Measurements from ENCODE around the gene ZNF581. TPM values are rescaled to one million over a fixed set of nuclear protein-coding genes. Genes with fewer than 3 reads are reported as not detected.

Gene ZNF581
- total RNA-seq, 1 experiment from 2014 or later: 65.1 TPM

DNA sequence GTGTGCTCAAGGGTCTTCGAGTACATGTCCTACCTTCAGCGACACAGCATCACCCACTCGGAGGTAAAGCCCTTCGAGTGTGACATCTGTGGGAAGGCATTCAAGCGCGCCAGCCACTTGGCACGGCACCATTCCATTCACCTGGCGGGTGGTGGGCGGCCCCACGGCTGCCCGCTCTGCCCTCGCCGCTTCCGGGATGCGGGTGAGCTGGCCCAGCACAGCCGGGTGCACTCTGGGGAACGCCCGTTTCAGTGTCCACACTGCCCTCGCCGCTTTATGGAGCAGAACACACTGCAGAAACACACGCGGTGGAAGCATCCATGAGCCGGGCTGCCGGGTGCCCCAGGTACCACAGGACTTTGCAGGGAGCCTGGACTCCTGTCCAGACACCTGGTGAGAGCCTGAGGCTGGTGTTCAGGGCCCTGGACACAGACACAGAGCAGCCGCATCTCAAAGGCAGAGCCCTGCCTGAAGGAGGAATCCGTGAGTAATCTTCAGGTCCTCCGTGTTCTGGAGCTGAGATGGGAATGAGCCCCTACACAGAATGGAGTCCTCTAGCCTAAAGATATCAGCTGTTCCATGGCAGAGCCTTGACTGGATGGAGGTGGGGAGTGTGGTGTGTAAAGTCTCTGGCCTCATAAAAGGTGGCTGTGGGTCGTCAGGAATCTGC lies 1.5 kb downstream of the ZNF581 start:
- Histone ChIP-seq H4K8ac (replicated peaks; ENCODE audit: insufficient read length, low read depth, low read length) (no peak overlapping the region), H3K9ac (ENCODE audit: extremely low read depth, insufficient read length, low read length) (no peak overlapping the region), H3K23ac (ENCODE audit: insufficient read length, low read depth, low read length) (no peak overlapping the region), H3K23me2 (ENCODE audit: insufficient read length, low read depth, low read length, poor library complexity, severe bottlenecking) (peaks cover 40% of the 10 kb centered on the region), H3K4me1 (ENCODE audit: insufficient read depth, low read length) (no peaks in the 10 kb centered on the region), H2BK20ac (ENCODE audit: low read depth, low read length, poor library complexity, severe bottlenecking) (no peak overlapping the region), H3K79me2 (ENCODE audit: insufficient read depth, low read length) (peaks cover 7% of the 10 kb centered on the region; the same call in 1 of the 2 replicates), H3K79me1 (ENCODE audit: insufficient read depth, low read depth, low read length, poor library complexity, severe bottlenecking) (peaks cover 3% of the 10 kb centered on the region), H3K18ac (ENCODE audit: insufficient read length, low read depth, low read length) (no peak overlapping the region), H4K91ac (ENCODE audit: insufficient read length, low read depth, low read length) (no peak overlapping the region), H2BK12ac (ENCODE audit: insufficient read length, low read depth, low read length) (no peak overlapping the region), H3K27me3 (ENCODE audit: insufficient read depth, low read length) (no peaks in the 10 kb centered on the region), H2AFZ (ENCODE audit: low read length) (no peak overlapping the region), H4K5ac (ENCODE audit: insufficient read length, low read depth, low read length) (no peak overlapping the region), H3K14ac (ENCODE audit: insufficient read depth, low read length) (no peak overlapping the region), H3K4me2 (ENCODE audit: insufficient read depth, insufficient read length, low read length) (peak overlapping the region; percentile 73), H3K9me3 (ENCODE audit: control insufficient read depth, low read depth, low read length) (no peaks in the 10 kb centered on the region), H2BK120ac (ENCODE audit: low read depth, low read length, poor library complexity, severe bottlenecking) (no peak overlapping the region), H4K20me1 (ENCODE audit: control insufficient read depth, insufficient read depth, insufficient read length) (no peaks in the 10 kb centered on the region), H3K27ac (ENCODE audit: insufficient read length, low read depth, low read length) (no peak overlapping the region), H2AK5ac (ENCODE audit: insufficient read length, low read length) (no peak overlapping the region), H2BK5ac (ENCODE audit: insufficient read length, low read length) (no peak overlapping the region), H3K56ac (ENCODE audit: insufficient read length, low read depth, low read length) (no peak overlapping the region), H3T11ph (ENCODE audit: low read length) (no peak overlapping the region), H3K4ac (ENCODE audit: low read depth, low read length) (no peak overlapping the region), H2BK15ac (ENCODE audit: low read depth, low read length) (no peak overlapping the region)
- H3K27me3 Mint-ChIP-seq (ENCODE audit: low read depth): peaks cover 3% of the 10 kb centered on the region; the same call in 1 of the 2 replicates
- peaks cover 0 to 4% of the 10 kb centered on the region in 2 experiments; a peak in 2 of 5 replicates for H3K9me3 Mint-ChIP-seq
- H3K27ac Mint-ChIP-seq: no peak overlapping the region
- H3K4me1 Mint-ChIP-seq: peaks cover 26 to 40% of the 10 kb centered on the region in 2 experiments
- WGBS (ENCODE audit: extremely low coverage, insufficient read length, low lambda C conversion rate): no CpG with 5 or more reads among the region's 28 CpGs
- no peak for TF ChIP-seq CTCF (conservative IDR thresholded peaks at IDR 0.05)
- DNase-seq: no peak
- peak overlapping the region; percentile 97 for H3K4me3 Mint-ChIP-seq
- peaks cover 16 to 36% (median 27%) of the 10 kb centered on the region in 3 experiments for H3K36me3 Mint-ChIP-seq (ENCODE audit: insufficient read depth in 1 of 3, low read depth in 3 of 3)

Measured in H9 (cell line).